ENCODE measurements around the gene NISCH. TPM values are rescaled to one million over a fixed set of nuclear protein-coding genes. Genes with fewer than 3 reads are reported as not detected.

The NISCH gene
- total RNA-seq, 1 donor from 2014 or later: 62.5 TPM

DNA sequence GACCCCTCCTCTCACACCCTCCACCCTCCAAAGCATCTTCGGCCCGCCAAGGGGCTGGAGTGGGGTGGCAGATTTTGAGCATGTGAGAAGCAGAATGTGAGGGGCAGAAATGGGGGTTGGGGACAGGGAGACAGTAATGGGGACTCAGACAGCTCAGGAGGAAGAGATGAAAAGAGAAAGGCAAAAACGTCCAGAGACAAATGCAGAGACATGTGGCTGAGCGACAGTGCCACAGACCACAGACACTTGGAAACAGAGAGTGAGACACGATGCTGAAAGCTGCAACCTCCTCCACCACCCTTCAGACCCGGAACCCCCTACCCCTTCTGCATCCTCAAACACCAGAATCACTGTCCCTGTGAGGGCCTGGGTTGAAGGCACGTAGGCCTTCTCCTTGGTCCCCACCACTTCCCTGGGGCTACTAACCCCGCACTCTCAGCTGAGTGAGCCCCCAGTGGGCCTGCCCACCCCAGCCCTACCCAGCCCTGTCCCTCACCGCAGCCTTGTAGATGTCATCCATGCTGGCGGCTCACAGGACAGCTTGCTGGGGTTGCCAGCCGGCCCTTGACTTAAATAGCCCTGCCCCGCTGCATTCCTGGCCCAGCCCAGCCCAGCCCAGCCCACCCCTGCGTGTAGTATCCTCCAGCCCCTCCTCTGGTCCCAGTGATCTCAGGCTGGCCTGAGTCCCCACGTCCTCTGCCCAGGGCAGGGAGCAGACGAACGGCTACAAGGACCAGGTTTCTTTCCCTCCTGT is 1.7 kb upstream of the NISCH start, which contains the start of gene TNNC1:
Gene TNNC1, minus strand, starts transcription at position 546 of the 754 bp plus-strand sequence. Its CDS starts 26 bp downstream, at position 520.
- Histone ChIP-seq H3K27me3 (ENCODE audit: control insufficient read depth, insufficient read depth, low read length) (no peaks in the 10 kb centered on the region), H3K36me3 (ENCODE audit: control insufficient read depth, insufficient read depth, low read length) (no peaks in the 10 kb centered on the region), H3K4me3 (ENCODE audit: low read depth, low read length) (no peak within 1 kb of the TSS)
- TF ChIP-seq, protein P1, sequence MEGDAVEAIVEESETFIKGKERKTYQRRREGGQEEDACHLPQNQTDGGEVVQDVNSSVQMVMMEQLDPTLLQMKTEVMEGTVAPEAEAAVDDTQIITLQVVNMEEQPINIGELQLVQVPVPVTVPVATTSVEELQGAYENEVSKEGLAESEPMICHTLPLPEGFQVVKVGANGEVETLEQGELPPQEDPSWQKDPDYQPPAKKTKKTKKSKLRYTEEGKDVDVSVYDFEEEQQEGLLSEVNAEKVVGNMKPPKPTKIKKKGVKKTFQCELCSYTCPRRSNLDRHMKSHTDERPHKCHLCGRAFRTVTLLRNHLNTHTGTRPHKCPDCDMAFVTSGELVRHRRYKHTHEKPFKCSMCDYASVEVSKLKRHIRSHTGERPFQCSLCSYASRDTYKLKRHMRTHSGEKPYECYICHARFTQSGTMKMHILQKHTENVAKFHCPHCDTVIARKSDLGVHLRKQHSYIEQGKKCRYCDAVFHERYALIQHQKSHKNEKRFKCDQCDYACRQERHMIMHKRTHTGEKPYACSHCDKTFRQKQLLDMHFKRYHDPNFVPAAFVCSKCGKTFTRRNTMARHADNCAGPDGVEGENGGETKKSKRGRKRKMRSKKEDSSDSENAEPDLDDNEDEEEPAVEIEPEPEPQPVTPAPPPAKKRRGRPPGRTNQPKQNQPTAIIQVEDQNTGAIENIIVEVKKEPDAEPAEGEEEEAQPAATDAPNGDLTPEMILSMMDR (IDR thresholded peaks at IDR 0.05; ENCODE audit: insufficient read depth, low read length, poor library complexity, severe bottlenecking): no peak
- DNase-seq (ENCODE audit: low read depth): no peak

DNA sequence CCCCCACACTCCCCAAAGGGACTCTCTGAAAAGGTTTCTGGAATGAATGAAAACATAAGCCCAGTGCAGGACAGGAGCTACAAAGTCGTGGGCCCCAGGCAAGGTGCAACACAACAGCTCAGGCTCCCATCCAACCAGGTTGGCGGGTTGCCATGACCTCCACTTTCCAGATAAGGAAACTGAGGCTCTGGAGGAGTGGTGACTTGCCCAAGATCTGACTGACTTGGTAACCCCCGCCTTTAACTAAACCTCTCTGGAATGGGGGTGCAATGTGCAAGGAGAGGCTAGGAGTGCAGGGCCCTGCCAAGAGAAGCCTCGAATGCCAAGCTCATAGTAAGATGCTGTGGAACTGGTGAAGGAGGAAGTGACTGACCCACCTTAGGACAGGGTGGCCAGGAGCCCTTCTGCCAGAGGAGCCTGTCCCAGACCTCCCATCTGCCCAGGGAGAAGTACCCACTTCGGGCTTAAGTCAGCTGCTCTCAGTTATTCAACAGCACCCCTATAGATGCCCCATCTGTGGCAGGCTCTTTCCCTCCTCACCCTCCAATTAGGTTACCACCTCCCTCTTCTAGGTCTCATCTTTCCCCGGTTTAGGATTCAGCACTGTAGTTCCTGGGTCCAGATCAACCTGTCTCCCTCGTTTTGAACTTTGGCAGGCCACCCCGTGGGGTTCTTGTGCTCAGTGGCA is 1.0 kb upstream of the NISCH start:
- TF ChIP-seq, protein P1 (IDR thresholded peaks at IDR 0.05; ENCODE audit: insufficient read depth, low read length, poor library complexity, severe bottlenecking): no peak
- H3K27me3 ChIP-seq (ENCODE audit: control insufficient read depth, insufficient read depth, low read length): no peaks in the 10 kb centered on the region
- no peak for DNase-seq (ENCODE audit: low read depth)
- no peak overlapping the region for H3K4me3 ChIP-seq (ENCODE audit: low read depth, low read length)
- H3K36me3 ChIP-seq (ENCODE audit: control insufficient read depth, insufficient read depth, low read length): no peaks in the 10 kb centered on the region

DNA sequence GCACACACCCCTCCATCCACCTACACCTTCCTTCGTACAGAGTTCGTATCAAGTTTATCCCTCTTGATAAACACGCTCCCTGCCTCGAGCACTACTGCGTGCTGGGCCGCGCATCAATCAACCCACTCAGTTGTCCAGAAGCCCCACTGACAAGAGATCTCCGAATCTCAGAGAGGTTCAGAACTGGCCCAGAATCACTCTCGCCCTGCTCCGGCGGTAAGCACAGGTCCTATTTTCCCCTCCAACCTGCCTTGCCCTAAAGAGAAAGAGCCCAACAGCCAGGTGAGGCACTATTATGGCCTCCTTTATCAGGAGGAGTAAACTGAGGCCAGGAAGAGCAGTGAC is 494 bp upstream of the NISCH start:
- TF ChIP-seq, protein P1 (IDR thresholded peaks at IDR 0.05; ENCODE audit: insufficient read depth, low read length, poor library complexity, severe bottlenecking): no peak
- Histone ChIP-seq H3K4me3 (ENCODE audit: low read depth, low read length) (peak overlapping the region; percentile 88), H3K36me3 (ENCODE audit: control insufficient read depth, insufficient read depth, low read length) (no peaks in the 10 kb centered on the region), H3K27me3 (ENCODE audit: control insufficient read depth, insufficient read depth, low read length) (no peaks in the 10 kb centered on the region)
- no peak for DNase-seq (ENCODE audit: low read depth)

DNA sequence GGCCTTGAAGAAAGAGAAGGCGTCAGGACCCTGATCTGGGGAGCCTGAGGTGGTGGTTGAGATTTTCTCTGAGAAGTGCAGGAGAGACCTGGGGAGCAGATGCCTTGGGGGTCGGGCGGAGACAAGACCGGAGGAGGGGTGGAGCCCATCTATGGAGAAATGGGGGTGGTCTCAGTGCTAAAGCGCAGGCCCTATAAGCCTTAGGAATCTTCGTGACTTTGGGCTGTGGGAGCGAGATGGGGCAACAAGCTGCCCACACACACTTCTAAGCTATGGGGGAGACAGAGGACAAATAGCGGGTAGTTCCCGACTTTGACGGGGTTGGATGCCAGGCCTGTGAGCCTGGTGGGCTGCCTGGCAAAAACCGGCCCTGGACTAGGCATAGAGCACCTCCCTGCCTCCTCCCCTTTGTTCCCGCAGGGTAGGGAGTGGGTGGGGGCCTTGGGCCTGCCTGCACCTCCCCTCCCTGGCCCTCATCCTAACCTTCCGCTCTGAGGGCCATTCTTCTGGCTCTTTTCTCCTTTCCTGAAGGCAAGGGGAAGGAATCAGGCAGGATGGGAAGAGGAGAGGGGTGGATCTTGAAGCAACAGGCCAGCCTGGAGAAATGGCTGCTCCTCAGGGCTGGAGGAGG is 880 bp downstream of the NISCH start:
- TF ChIP-seq, protein P1 (IDR thresholded peaks at IDR 0.05; ENCODE audit: insufficient read depth, low read length, poor library complexity, severe bottlenecking): no peak
- no peaks in the 10 kb centered on the region for H3K36me3 ChIP-seq (ENCODE audit: control insufficient read depth, insufficient read depth, low read length)
- no peak for DNase-seq (ENCODE audit: low read depth)
- no peaks in the 10 kb centered on the region for H3K27me3 ChIP-seq (ENCODE audit: control insufficient read depth, insufficient read depth, low read length)
- peak overlapping the region; percentile 88 for H3K4me3 ChIP-seq (ENCODE audit: low read depth, low read length)

DNA sequence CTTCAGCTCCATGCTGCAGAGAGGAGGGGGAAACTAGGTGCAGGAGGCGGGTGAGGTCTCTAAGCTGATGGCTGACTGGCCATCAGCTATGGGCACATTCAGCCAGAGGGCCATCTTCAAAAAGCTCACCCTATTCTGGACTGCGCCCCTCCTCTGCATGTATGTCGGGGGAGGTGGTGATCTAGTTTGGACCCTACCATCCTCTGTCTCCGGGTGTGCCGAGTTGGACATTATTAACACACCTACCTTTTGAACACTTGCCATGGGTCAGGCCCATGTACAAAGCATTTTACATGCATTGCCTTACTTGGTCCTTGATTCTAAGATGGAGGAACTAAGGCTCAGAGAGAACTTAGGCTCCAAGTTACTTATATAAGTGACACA is 1.4 kb downstream of the NISCH start:
- no peaks in the 10 kb centered on the region for H3K27me3 ChIP-seq (ENCODE audit: control insufficient read depth, insufficient read depth, low read length)
- no peak for DNase-seq (ENCODE audit: low read depth)
- H3K4me3 ChIP-seq (ENCODE audit: low read depth, low read length): peak overlapping the region; percentile 88
- TF ChIP-seq, protein P1 (IDR thresholded peaks at IDR 0.05; ENCODE audit: insufficient read depth, low read length, poor library complexity, severe bottlenecking): no peak
- no peaks in the 10 kb centered on the region for H3K36me3 ChIP-seq (ENCODE audit: control insufficient read depth, insufficient read depth, low read length)

All from kidney epithelial cell (primary cell).